Measurements from ENCODE around the gene NID1.

- TF ChIP-seq POLR2A (IDR thresholded peaks at IDR 0.05; ENCODE audit: low read depth, low read length) (no peak), CHD1 (IDR thresholded peaks at IDR 0.05; ENCODE audit: low read depth, low read length) (no peak), MXI1 (IDR thresholded peaks at IDR 0.05; ENCODE audit: borderline replicate concordance, low read depth, low read length) (no peak), MAFK (IDR thresholded peaks at IDR 0.05; ENCODE audit: low read depth, low read length) (no peak), CEBPB (IDR thresholded peaks at IDR 0.05; ENCODE audit: low read depth, low read length) (no peak), SMC3 (IDR thresholded peaks at IDR 0.05; ENCODE audit: low read depth, low read length) (no peak), RCOR1 (IDR thresholded peaks at IDR 0.05; ENCODE audit: insufficient replicate concordance, low read length) (no peak), FOS (IDR thresholded peaks at IDR 0.05; ENCODE audit: low read depth, low read length) (no peak), MAZ (IDR thresholded peaks at IDR 0.05; ENCODE audit: borderline replicate concordance, low read depth, low read length) (no peak), RFX5 (IDR thresholded peaks at IDR 0.05; ENCODE audit: low read depth, low read length) (no peak), RAD21 (IDR thresholded peaks at IDR 0.05; ENCODE audit: low read length) (no peak)
- TF ChIP-seq, protein P1, sequence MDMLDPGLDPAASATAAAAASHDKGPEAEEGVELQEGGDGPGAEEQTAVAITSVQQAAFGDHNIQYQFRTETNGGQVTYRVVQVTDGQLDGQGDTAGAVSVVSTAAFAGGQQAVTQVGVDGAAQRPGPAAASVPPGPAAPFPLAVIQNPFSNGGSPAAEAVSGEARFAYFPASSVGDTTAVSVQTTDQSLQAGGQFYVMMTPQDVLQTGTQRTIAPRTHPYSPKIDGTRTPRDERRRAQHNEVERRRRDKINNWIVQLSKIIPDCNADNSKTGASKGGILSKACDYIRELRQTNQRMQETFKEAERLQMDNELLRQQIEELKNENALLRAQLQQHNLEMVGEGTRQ (IDR thresholded peaks at IDR 0.05; ENCODE audit: low read depth, low read length), result no peak
- TF ChIP-seq, protein P2, sequence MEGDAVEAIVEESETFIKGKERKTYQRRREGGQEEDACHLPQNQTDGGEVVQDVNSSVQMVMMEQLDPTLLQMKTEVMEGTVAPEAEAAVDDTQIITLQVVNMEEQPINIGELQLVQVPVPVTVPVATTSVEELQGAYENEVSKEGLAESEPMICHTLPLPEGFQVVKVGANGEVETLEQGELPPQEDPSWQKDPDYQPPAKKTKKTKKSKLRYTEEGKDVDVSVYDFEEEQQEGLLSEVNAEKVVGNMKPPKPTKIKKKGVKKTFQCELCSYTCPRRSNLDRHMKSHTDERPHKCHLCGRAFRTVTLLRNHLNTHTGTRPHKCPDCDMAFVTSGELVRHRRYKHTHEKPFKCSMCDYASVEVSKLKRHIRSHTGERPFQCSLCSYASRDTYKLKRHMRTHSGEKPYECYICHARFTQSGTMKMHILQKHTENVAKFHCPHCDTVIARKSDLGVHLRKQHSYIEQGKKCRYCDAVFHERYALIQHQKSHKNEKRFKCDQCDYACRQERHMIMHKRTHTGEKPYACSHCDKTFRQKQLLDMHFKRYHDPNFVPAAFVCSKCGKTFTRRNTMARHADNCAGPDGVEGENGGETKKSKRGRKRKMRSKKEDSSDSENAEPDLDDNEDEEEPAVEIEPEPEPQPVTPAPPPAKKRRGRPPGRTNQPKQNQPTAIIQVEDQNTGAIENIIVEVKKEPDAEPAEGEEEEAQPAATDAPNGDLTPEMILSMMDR (conservative IDR thresholded peaks at IDR 0.05; ENCODE audit: low read depth, low read length), result no peak
- TF ChIP-seq, protein P3, sequence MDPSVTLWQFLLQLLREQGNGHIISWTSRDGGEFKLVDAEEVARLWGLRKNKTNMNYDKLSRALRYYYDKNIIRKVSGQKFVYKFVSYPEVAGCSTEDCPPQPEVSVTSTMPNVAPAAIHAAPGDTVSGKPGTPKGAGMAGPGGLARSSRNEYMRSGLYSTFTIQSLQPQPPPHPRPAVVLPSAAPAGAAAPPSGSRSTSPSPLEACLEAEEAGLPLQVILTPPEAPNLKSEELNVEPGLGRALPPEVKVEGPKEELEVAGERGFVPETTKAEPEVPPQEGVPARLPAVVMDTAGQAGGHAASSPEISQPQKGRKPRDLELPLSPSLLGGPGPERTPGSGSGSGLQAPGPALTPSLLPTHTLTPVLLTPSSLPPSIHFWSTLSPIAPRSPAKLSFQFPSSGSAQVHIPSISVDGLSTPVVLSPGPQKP (IDR thresholded peaks at IDR 0.05; ENCODE audit: borderline replicate concordance, low read depth, low read length), result no peak
Observed at GRCh38 chr1:235968831-235969230, 96.1 kb downstream of the NID1 start.
